A673 (cell line): Measurements from ENCODE around the gene ITPKC. TPM values are rescaled to one million over a fixed set of nuclear protein-coding genes. Genes with fewer than 3 reads are reported as not detected.

Source experiments
- BruUV-seq: library from RNA; stranded (reverse); fragments of 400-500 nt; replicated peaks from 2 replicates; lab custom pipeline; 2021; lab: Mats Ljungman, UMichigan
- CTCF ChIA-PET: fragments of 300-600 bp; sonication (Branson Sonifier 250); formaldehyde crosslinking; loops from one replicate; lab custom pipeline; 2022; ENCODE audit warnings: antibody characterized with exemption; lab: Charles Lee
- POLR2A ChIA-PET: fragments of 300-600 bp; sonication (Branson Sonifier 250); formaldehyde crosslinking; loops from one replicate; lab custom pipeline; 2022; ENCODE audit warnings: antibody characterized with exemption; ENCODE audit not compliant: low non-redundant PET; lab: Charles Lee
- DNase-seq: peaks from one replicate; pipeline ENCODE4 v3.0.0-alpha.2; 2015; ENCODE audit warnings: low spot score
- H3K27ac ChIP-seq: fragments of 200-600 bp; sonication (generic); 2 replicates; pipeline ENCODE4 v1.5.1; 2016; ENCODE audit warnings: mixed run types, low read depth, mild to moderate bottlenecking, mixed read lengths, antibody characterized with exemption, low read length; ENCODE audit not compliant: poor library complexity, severe bottlenecking
- H3K27me3 ChIP-seq: fragments of 200-600 bp; sonication (generic); replicated peaks from 2 replicates; pipeline ENCODE4 v1.6.1; 2017; ENCODE audit warnings: mixed run types, low read depth, mild to moderate bottlenecking, mixed read lengths, antibody characterized with exemption, low read length; ENCODE audit not compliant: insufficient read depth, poor library complexity
- H3K36me3 ChIP-seq: fragments of 200-600 bp; sonication (generic); 2 replicates; pipeline ENCODE4 v1.6.1; 2016; ENCODE audit warnings: mixed run types, mild to moderate bottlenecking, mixed read lengths, antibody characterized with exemption, low read length; ENCODE audit not compliant: insufficient read depth, poor library complexity, severe bottlenecking
- H3K4me1 ChIP-seq: fragments of 200-600 bp; sonication (generic); 2 replicates; pipeline ENCODE4 v1.6.1; 2017; ENCODE audit warnings: mixed run types, mild to moderate bottlenecking, mixed read lengths, antibody characterized with exemption, low read length; ENCODE audit not compliant: insufficient read depth, poor library complexity, severe bottlenecking
- H3K4me3 ChIP-seq: fragments of 200-600 bp; sonication (generic); 2 replicates; pipeline ENCODE4 v1.5.1; 2016; ENCODE audit warnings: low read depth, mixed run types, mild to moderate bottlenecking, mixed read lengths, low read length; ENCODE audit not compliant: poor library complexity, severe bottlenecking
- H3K9me3 ChIP-seq: fragments of 200-600 bp; sonication (generic); 2 replicates; pipeline ENCODE4 v1.6.1; 2016; ENCODE audit warnings: mixed run types, low read depth, mild to moderate bottlenecking, mixed read lengths, antibody characterized with exemption, low read length; ENCODE audit not compliant: poor library complexity, severe bottlenecking
- EZH2 ChIP-seq: fragments of 200-600 bp; sonication (generic); IDR thresholded peaks from 2 replicates; pipeline ENCODE4 v1.6.1; 2017; ENCODE audit warnings: borderline replicate concordance, low read depth, mild to moderate bottlenecking, mixed read lengths, antibody characterized with exemption, low read length; ENCODE audit not compliant: poor library complexity, severe bottlenecking
- intact Hi-C: fragments of 100-400 bp; cut with micrococcal nuclease; formaldehyde crosslinking; loops from one replicate; pipeline ENCODE4 v1.10.0; 2022; ENCODE audit not compliant: unreplicated experiment
- total RNA-seq: library from RNA; stranded (reverse); gene quantifications from 2 replicates; pipeline ENCODE4 v1.2.3, GENCODE V29; 2021
- TF ChIP-seq, protein P1 (sequence below): fragments of 300-800, 200-600 bp; sonication (generic); conservative IDR thresholded peaks from 2 replicates; pipeline ENCODE4 v1.5.1; 2017; ENCODE audit warnings: low read depth, mild to moderate bottlenecking, antibody characterized with exemption, low read length, moderate library complexity, mixed read lengths

The ITPKC gene
- total RNA-seq, 1 experiment from 2014 or later, result 7.2 TPM

- H3K9me3 ChIP-seq, result no peaks in the 10 kb centered on the region
- POLR2A ChIA-PET, result no interaction called here
- no TSS peak for BruUV-seq
- H3K36me3 ChIP-seq, result peaks cover 2% of the 10 kb centered on the region
- no peak overlapping the region for H3K4me3 ChIP-seq
- H3K27ac ChIP-seq, result no peak overlapping the region
- DNase-seq, result no peak
- H3K27me3 ChIP-seq, result no peaks in the 10 kb centered on the region
- CTCF ChIA-PET, result no interaction called here
- intact Hi-C loops, result no loop called here
- TF ChIP-seq, protein P1, sequence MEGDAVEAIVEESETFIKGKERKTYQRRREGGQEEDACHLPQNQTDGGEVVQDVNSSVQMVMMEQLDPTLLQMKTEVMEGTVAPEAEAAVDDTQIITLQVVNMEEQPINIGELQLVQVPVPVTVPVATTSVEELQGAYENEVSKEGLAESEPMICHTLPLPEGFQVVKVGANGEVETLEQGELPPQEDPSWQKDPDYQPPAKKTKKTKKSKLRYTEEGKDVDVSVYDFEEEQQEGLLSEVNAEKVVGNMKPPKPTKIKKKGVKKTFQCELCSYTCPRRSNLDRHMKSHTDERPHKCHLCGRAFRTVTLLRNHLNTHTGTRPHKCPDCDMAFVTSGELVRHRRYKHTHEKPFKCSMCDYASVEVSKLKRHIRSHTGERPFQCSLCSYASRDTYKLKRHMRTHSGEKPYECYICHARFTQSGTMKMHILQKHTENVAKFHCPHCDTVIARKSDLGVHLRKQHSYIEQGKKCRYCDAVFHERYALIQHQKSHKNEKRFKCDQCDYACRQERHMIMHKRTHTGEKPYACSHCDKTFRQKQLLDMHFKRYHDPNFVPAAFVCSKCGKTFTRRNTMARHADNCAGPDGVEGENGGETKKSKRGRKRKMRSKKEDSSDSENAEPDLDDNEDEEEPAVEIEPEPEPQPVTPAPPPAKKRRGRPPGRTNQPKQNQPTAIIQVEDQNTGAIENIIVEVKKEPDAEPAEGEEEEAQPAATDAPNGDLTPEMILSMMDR, result no peak
- no peak for TF ChIP-seq EZH2
- H3K4me1 ChIP-seq, result no peaks in the 10 kb centered on the region
These were observed 24.8 kb downstream of the ITPKC start for GRCh38 chr19:40741527-40742390.

DNA sequence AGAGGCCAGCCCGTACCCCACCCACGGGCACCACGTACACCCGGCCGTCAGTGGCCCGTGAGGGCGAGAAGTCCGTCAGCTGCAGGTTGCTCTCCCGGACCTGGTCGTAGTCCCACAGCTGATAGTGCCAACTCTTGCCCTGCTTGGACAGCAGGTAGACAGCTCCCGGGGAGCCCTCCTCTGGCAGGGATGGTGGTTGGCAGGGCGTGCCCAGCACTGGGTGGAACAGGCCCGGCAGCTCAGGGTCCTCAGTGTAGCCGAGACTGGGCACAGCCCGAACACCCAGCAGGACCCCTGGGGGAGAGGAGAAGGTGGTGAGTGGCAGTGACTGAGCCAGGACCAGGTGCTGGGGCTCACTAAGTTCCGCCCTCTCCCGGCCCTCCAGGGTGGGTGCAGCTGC is 25.6 kb downstream of the ITPKC start:
- CTCF ChIA-PET, result no interaction called here
- Histone ChIP-seq H3K4me3 (no peak overlapping the region), H3K36me3 (no peaks in the 10 kb centered on the region), H3K4me1 (no peaks in the 10 kb centered on the region), H3K27ac (no peak overlapping the region), H3K9me3 (no peaks in the 10 kb centered on the region), H3K27me3 (no peaks in the 10 kb centered on the region)
- intact Hi-C loops, result no loop called here
- TF ChIP-seq, protein P1, result no peak
- no peak for TF ChIP-seq EZH2
- BruUV-seq, result no TSS peak
- POLR2A ChIA-PET, result no interaction called here
- DNase-seq, result no peak

- ChIA-PET POLR2A (no interaction called here), CTCF (no interaction called here)
- BruUV-seq, result no TSS peak
- no peak overlapping the region for H3K27ac ChIP-seq
- intact Hi-C loops, result no loop called here
- DNase-seq, result no peak
- no peaks in the 10 kb centered on the region for H3K27me3 ChIP-seq
- H3K4me3 ChIP-seq, result no peak overlapping the region
- TF ChIP-seq, protein P1, result no peak
- TF ChIP-seq EZH2, result no peak
- no peaks in the 10 kb centered on the region for H3K4me1 ChIP-seq
- H3K9me3 ChIP-seq, result no peaks in the 10 kb centered on the region
- no peaks in the 10 kb centered on the region for H3K36me3 ChIP-seq
These were observed 26.0 kb downstream of the ITPKC start for GRCh38 chr19:40742886-40743285.
